AG09309 (cell line): ENCODE data around the gene EIF4G2.
A peak's percentile ranks its signal among the peaks of the same experiment; 100 is the strongest.

Experiments used
- DNase-seq: peaks from one replicate; pipeline ENCODE4 v3.0.0-alpha.2; 2010; ENCODE audit warnings: low read depth
- H3K4me3 ChIP-seq: 2 replicates; pipeline ENCODE4 v1.5.1; 2011; ENCODE audit warnings: mild to moderate bottlenecking, low read depth, low read length, moderate library complexity; ENCODE audit not compliant: control insufficient read depth
- CTCF ChIP-seq: IDR thresholded peaks from 2 replicates; pipeline ENCODE4 v1.5.1; 2011; ENCODE audit warnings: mild to moderate bottlenecking, low read depth, low read length, inconsistent platforms; ENCODE audit not compliant: insufficient read depth, control insufficient read depth; ENCODE audit errors: missing control alignments

Gene EIF4G2

DNA sequence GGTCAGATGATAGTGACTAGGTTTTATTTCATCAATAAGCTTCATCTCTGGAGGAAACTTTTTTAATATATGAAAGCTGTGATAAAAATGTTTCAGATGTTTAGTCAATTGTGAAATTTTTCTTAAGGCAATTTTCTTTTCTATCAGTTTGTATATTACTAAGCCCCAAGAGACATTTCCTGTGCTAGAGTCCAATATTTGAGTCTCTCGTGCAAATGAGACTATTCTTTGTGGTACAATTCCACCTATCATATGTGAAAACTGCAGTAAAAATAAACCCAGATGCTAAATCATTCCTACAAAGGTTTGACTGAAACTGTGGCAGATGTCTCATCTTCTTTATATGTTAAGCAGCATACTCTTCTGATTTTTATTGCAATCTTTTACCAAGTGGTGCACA is 29.6 kb downstream of the EIF4G2 start:
- DNase-seq = peak; percentile 25
- no peak overlapping the region for H3K4me3 ChIP-seq

GRCh38 chr11:10778217-10778970 is 30.3 kb downstream of the EIF4G2 start:
- TF ChIP-seq CTCF = no peak
- DNase-seq = peak; percentile 81
- no peak overlapping the region for H3K4me3 ChIP-seq

More for the DNA sequence above, 29.6 kb downstream of the EIF4G2 start:
- no peak for TF ChIP-seq CTCF

- DNase-seq = no peak
- no peak for TF ChIP-seq CTCF
- no peak overlapping the region for H3K4me3 ChIP-seq
Observed at GRCh38 chr11:10777806-10778205, 30.9 kb downstream of the EIF4G2 start.

GRCh38 chr11:10777393-10777793 is 31.3 kb downstream of the EIF4G2 start:
- H3K4me3 ChIP-seq = no peak overlapping the region
- DNase-seq = no peak
- TF ChIP-seq CTCF = no peak

DNA sequence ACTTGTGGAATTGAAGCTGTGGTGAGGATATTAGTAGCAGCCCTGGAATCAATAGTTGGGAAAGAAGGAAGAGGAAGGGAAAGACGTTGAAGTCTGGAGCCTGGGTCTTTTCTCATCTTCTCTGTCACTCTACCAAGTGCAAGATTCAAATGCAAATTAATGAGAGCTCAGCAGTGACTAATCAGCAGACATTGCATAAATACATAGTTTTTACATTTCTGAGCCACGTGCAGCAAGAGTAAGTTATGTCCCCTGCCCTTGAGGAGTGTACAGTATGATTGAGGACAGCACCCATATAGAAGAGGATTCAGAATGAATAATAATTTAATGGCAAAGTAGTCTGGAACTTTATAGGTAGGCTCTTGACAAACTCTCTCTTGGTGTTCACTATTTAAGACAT is 33.9 kb downstream of the EIF4G2 start:
- DNase-seq = no peak
- no peak for TF ChIP-seq CTCF
- H3K4me3 ChIP-seq = no peak overlapping the region

- no peak overlapping the region for H3K4me3 ChIP-seq
- no peak for TF ChIP-seq CTCF
- no peak for DNase-seq
Observed at GRCh38 chr11:10771457-10771856, 37.3 kb downstream of the EIF4G2 start.
